Stimulated activated CD4-positive, alpha-beta T cell treated with anti-CD3 and anti-CD28 coated beads, Interleukin-15, amount 100 ng/mL, for 48 hours (primary cell): ENCODE measurements around the gene SERPINA12.

ENCODE experiments used
- DNase-seq, 2 donors: peaks; one replicate each; pipeline ENCODE4 v3.0.0-alpha.2; 2020; ENCODE audit warnings: low read depth in 2 of 2

SERPINA12 gene, protein sequence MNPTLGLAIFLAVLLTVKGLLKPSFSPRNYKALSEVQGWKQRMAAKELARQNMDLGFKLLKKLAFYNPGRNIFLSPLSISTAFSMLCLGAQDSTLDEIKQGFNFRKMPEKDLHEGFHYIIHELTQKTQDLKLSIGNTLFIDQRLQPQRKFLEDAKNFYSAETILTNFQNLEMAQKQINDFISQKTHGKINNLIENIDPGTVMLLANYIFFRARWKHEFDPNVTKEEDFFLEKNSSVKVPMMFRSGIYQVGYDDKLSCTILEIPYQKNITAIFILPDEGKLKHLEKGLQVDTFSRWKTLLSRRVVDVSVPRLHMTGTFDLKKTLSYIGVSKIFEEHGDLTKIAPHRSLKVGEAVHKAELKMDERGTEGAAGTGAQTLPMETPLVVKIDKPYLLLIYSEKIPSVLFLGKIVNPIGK

DNA sequence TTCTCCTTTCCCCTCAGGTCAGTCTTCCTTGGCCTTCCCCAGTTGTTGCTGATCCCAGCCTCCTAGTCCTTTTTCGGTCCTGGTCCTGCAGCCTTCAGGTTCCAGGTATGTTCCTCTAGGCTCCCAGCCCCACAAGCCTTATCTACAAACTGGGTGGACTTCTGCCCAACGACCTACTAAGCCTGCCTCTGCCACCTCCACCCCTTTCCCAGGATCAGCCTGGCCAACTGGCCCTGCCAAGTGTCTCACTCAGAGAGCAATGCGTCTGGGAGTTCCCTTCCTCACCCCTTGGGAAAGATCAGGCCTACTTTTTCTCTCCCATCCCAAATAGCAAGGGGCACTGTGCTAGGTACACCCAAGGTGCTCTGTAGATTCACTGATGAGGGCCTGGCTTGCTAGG is at the start of gene SERPINA12:
Gene SERPINA12, minus strand, starts transcription at position 114 of the 400 bp plus-strand sequence. CDS start 11,072 bp downstream, outside the sequence.
- DNase-seq, result no peak

DNA sequence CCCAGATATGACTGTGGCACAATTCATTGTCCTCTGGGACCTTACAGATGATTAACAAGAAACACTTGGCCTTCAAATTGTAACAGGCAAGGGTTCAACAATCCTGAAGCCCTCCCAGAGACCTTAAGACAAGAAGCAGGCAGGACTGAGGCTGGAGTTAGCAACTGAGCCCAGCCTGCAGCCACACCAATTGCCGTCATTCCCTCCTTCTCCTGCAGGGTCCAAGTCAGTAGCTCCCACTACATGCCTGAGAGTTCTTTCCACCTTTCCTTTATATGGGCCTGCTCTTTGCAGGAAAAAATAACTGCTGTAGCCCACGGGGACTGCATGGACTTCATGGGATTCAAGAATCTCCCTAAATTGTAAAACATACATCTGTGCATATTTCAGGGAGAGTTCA is 49.6 kb upstream of the SERPINA12 start:
- no peak for DNase-seq

DNA sequence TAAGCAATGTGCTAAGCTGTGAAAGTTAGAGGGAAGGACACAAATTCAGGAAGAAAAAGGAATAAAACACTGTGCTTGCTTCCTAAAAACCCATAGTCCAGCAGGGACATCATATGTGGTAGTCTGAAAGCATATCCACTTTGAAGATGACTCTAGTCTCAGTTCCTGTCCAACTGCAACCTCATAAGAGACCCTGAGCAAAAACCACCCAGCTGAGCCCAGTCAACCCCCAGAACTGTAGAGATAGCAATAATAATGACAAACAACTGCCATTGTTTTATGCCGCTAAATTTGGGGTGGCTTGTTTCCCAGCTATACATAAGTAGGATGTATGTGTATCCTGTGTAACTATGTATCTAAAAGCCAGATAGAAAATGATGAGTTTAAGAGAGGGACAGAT is 48.1 kb upstream of the SERPINA12 start:
- DNase-seq, result no peak

DNA sequence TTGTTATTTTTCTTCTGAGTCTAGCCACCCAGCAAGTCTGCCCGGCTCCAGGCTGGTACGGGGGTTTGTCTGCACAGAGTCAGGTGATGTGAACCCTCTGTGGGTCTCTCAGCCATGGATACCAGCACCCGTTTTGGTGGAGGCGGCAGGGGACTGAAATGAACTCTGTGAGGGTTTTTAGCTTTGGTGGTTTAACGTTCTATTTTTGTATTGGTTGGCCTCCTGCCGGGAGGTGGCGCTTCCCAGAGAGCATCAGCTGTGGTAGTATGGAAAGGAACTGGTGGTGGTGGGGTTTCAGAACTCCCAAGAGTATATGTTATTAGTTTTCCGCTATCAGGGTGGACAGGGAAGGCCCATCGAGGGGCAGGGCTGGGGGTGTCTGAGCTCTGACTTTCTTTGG is 46.7 kb upstream of the SERPINA12 start:
- DNase-seq, result no peak

DNA sequence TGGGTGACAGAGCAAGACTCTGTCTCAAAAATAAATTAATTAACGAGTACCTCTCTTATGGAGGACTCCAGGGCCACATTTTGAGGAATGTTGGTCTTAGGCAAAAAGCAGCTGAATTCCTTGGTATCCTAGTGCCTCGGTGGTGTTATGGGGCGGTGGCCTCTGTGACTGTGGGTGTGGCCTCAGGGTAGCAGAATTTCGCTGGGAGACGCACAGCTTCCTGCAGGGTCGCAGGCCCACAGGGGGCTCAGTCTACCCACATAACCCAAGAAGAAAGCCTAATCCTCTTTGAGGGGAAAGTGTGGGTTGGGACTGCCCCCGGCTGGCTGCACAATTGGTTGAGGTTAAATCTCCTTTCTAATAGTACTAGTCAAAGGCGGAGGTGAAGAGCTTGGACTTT is 40.8 kb upstream of the SERPINA12 start:
- DNase-seq, result no peak

DNA sequence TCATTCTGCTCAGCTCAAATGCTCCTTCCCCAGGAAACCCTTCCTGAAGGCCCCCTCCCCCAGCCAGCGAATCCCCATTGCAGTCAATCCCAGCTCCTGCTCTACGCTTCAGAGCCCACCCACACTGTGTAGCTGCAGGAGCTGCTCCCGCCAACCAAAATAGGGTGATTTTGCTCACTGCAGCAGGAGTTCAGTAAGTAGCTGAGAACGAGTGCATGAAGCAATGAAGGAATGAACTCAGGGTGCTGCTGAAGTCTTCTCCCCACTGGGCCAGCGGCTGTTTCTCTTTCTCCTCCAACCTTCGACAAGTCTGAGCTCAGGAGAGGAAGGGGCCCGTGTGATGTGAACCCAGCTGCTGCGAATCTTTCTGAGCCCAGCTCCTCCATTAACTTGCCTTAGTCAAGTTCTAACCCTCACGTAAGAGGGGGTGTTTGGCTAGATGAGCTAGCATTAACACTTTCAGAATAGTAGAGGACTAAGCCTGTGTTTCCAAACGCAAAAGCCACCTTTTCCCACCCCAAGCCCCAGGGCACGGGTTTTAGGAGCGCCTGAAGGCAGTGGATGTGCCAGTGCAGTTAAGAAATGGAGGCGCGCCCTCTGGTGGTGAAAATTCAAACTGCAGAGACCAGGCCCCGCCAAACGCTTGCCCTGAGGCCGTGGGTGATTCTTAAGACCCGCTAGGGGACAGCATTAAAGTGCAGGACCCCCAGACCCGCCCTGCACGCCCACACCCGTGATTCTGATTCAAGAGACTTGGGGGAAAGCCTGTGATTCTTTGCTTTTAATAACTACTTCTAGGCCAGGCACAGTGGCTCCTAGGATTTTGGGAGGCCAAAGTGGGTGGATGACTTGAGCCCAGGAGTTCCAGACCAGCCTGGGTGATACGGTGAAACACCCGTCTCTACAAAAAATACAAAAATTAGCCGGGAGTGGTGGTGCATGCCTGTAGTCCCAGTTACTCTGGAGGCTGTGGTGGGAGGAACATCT is 40.0 kb upstream of the SERPINA12 start:
- peak; percentile 22 to 57 for DNase-seq

DNA sequence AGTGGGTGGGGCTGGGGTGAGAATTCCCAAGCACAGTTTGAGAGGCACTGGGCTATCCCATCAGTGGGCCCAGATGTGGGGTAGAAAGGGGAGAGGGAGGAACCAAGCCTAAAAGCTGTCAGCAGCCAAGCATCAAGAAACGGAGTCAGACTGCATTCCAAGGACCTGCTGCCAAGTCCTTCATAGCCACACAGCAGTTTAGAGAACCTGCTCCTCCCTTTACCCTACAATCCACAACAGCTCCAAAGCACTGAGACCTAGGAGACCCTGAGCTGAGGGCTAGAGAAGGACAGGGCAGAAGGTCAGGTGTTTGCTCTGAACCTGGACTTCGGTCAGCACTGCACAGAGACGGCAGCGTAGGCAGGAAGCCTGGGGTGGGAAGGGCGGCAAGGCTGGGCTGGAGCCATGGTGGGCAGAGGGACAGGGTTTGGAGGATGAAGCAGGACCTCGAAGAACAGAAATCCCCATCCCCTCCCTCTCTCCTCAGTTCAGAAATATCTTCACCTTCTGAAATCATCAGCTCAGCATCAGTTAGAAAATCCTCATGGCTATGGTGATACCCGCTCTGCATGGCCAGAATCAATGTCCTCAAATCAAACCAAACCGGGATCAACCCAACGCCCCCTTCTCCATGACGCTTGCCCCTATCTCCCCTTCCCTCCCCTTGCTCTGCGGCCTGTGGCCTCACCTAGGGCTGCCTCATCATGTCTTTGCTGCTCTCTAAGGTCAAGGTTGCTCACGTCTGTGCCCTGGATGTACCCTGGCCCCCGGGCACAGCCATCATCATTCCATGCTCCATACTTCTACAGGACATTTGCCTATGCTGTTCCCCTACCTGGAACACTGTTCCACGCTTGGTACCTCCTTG is 39.1 kb upstream of the SERPINA12 start:
- no peak for DNase-seq

DNA sequence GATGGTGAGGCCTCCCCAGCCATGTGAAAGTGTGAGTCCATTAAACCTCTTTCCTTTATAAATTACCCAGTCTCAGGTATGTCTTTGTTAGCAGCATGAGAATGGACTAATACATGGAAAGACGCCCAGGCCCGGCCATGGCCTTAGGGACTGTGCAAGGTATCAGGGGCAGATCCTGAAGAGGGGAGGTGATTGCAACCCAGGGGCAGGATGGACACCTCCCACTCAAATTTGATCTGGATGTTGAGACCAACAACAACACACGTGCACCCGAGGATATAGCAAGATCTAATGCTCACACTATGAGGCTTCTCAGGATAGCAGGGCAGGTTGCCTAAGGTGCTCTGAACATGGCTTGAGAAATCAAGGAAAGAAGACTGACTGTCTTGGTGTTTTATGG is 38.5 kb upstream of the SERPINA12 start:
- DNase-seq, result no peak

DNA sequence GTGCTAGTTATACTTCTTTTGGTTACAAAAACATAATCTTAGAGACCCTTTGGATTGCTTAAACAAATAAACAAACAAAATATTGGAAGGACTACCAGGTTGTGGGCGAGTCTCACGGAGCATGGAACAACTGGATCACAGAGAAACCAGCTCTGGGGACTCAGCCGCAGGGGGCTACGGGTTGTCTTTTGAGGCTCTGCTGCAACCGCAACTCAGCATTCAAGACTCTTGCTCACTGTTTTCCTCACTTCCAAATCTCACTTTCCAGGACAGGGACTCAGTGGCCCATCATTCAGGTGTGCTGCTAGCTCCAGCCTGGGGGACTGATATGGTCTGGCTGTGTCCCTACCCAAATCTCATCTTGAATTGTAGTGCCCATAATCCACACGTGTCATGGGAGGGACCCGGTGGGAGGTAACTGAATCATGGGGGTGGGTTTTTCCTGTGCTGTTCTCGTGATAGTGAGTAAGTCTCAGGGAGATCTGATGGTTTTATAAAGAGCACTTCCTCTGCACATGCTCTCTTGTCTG is 37.9 kb upstream of the SERPINA12 start:
- DNase-seq, result no peak

DNA sequence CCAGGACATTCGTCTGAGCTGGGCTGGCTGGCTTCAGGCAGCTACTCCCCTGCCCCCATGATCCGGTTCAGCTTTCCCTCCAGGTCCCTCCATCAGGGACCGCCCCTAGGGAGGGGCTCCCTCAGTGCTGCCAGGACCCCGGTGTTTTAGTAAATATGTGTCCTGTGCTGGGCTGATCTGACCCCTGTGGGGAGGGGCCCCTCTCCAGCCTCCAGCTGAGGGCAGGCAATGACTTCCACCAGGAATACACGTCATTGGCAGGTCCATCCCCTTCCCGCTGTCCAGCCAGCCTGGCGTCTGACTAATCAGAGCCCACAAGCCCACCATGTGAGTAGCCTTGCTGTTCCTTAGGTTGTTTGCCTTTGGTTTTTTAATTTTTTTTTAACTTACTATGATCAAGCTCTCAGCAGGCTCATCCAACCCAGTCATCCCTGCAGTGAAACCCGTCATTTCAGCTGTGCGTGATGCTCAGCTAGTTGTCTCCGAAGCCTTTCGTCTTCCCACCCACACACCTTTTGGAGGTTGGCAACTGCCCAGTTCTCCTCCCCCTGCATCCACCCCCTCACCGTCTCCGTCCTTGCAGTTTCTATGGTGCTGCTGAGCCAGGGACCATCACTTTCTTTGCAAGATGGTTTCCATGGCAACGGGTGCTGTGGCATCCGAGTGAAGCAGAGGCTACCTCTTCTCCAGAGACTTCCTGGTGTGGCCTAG is 36.0 kb upstream of the SERPINA12 start:
- no peak for DNase-seq

DNA sequence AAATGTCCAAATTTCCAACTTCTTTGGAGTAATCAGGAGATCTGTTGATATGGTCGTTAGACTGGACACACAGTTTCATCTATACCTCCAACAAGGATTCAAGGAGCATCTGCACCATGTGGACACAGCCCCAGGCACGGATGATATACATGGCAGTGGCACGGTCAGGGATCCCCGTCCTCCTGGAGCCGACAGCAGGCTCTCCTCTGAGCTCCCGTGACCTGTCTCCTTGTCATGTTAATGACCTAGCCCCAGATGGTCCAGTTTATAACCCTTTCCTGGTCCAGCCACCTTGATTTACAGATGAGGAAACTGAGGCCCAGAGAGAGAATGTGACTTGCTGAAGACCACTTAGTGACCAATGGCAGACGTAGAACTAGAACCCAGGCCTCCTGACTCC is 35.5 kb upstream of the SERPINA12 start:
- no peak for DNase-seq

DNA sequence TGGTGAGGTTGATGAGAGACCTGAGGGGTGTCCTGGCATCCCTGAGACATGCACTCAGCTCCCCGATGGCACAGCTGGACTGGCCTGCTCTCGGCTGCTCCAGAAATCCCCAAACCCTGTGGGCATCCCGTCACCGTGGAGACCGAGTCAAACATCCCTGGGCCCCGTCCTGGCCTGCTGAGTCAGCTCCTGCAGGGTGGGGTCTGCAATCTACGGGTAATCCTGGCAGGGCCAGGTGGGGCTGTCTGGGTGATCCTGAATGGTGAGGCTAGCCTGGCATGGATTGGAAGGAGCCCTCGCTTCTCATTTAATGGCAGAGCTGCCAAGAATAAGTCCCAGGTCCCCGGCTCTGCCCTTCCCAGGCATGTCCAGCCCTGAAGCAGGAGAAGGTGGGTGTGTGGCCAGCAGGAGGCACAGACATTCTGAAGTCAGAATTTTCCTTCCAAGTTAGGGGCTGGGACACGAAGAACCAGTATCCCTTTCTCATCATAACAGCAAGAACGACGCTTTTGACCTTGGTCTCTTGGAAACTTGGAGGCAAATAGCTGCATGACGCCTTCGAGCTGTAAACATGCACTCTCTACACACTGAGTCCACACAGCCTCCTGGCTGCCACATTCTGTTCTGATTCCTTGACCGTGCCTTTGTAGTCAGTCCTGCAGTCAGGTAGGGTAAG is 34.3 kb upstream of the SERPINA12 start:
- no peak for DNase-seq

DNA sequence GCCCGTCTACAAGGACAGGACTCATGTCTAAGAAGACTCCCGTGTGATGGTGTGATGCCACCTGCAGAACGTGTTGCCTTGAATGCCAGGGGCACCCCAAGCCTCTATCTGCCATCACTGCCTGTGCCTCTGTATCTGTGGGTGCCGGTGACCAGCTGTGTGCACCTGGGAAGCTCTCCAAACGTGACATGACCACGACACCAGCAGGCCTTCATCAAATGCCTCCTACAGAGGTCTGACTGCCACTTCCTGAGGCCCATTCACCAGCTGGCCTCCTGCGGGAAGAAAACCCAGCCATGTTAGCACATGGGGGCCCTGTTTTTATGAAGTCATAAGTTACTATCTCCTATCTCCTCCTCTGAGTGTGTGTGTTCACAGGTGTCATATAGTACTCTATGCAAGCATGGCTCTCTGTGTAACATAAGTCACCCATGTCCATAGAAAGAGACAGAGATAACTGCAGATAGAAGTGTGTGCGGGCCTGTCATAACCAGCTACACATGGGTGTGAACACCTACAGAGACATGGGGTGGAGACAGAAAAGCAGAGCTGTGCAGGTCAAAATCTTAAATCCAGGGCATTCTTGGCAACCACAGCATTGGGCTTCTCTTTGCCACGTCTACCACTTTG is 33.7 kb upstream of the SERPINA12 start:
- DNase-seq, result no peak

DNA sequence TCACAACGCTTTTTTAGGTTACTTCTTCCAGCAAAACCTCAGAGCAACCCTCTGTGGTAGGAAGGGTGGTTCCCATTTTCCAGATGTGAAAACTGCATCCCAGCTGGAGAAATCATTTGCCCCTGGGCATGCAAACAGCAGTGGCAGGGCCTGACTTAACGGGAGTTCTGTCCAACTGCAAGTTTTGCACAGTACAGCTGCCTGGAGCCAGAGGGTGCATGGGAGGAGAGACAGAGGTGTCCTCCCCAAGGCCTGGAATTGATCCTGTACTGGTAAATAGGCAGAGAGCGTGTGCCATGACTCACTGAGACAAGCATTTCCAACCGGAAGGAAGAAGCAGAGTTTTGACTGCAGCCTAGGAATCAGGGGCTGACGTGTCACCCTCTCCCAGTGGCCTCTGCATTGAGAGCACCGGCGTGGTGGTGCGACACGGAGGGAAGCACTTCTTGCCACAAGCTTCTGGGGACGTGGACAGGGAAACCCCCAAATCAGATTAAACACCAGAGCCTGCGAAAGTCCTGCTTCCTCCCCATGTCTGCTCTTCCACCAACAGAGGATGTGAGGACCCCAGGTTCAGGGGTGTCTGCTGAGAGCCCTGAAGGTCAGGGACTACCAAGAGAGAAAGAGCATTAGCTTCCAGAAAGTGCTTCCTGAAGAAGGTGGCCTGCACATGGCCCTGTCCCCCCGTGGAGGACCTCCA is 33.0 kb upstream of the SERPINA12 start:
- DNase-seq, result no peak

DNA sequence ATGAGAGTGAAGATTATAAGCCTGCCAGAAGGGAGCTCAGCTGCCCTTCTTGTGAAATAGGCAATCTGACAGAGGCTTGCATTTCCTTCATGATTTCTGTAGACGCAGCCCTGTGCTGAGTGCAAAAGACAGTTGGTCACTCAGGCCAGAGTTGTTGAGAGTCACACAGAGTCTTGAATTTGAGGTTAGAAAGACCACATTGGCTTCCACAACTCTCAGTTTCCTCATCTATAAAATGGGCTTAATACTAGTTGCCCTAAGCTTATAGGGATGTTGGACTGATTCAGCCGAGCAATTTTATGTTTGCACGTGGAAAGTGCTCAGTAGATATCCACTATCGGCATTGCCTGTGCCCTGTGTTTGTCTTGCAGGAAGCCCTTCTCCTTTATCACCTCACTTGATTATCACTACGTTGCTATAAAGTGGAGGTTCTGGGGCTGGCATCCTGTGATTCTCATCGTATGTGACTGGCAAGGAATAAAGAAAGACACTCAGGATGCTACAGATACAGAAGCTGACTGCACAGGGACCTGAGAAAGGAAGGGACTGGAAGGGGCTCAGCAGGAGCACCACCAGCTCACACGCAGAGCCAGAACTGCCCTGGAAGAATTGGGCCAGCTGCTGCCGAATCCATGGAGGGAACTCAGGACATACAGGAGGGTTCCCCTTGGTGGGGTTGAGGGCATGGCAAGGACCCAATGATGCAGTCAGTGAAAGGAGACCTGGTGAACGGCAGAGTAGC is 32.1 kb upstream of the SERPINA12 start:
- no peak for DNase-seq

DNA sequence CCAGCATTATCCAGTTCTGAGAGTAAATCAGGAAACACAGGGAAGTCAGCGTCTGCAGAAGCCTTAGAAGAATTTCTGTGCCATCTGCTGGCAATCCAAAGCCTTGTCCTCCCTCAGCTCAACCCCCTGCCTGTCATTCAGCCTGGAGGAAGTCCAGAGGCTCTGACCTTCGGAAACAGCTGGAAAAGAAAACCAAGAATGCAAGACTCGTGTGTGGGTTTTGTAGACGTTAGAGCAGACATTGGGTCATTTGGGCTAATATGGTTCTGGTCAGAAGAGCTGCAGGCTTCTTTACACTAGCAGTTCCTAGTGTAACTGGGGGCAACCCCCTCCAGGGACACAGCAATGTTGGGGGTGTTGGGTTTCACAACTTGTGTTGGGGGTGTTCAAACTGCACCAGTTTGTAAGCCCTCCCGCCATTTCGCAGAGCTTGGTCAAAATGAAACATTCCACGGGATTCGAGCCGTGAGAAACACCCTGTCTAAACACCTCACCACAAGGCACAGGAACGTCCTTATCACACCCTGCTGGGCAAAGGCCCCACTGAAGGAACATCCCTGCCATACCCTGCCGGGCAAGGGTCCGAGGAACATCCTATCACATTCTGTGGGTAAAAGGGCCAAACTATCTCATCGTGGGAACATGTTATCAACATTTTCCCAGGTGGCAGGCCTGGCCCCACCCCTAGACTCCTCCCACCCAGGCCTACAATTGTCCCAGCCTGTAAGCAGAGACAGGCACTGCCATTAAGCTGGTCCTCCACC is 30.9 kb upstream of the SERPINA12 start:
- DNase-seq, result no peak

DNA sequence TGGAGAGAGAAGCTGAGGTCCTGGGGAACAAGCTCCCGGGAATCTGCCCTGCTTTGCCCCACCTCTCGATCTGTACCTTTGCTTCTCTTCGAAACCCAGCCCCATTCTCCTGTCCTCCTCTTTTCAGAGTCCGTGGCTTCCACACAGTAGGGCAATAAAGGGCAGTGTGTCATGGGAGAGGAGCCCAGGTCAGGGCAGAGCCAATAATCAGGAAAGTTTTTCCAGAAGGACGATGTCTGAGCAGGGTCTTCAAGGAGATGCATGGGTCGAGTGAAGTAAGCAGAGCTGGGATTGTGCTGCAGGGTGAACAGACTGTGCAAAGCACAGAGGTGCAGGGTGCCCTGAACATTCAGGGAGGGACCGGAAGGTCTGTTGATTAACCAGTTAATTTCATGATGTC is 29.9 kb upstream of the SERPINA12 start:
- no peak for DNase-seq
